Fibroblast of lung (primary cell): ENCODE results near the gene KRT75. TPM values are rescaled to one million over a fixed set of nuclear protein-coding genes. Genes with fewer than 3 reads are reported as not detected.

Experiments
- DNase-seq, 2 donors: peaks; one replicate each; pipeline versions ENCODE4 v3.0.0 to v3.0.0-alpha.2; 2010; ENCODE audit warnings: low read depth in 2 of 2
- H2AFZ ChIP-seq: 2 replicates; pipeline ENCODE4 v1.5.1; 2012; ENCODE audit warnings: low read length, control low read depth, inconsistent platforms
- H3K27ac ChIP-seq: 2 replicates; pipeline ENCODE4 v1.5.1; 2011; ENCODE audit warnings: low read length, control low read depth; ENCODE audit not compliant: insufficient read depth
- H3K27me3 ChIP-seq: 2 replicates; pipeline ENCODE4 v1.5.1; 2011; ENCODE audit warnings: mild to moderate bottlenecking, low read length; ENCODE audit not compliant: control insufficient read depth, insufficient read depth
- H3K36me3 ChIP-seq: 2 replicates; pipeline ENCODE4 v1.5.1; 2011; ENCODE audit warnings: low read length; ENCODE audit not compliant: control insufficient read depth, insufficient read depth
- H3K4me1 ChIP-seq: 2 replicates; pipeline ENCODE4 v1.5.1; 2011; ENCODE audit warnings: low read length; ENCODE audit not compliant: control insufficient read depth, insufficient read depth; ENCODE audit errors: extremely low read depth
- H3K4me2 ChIP-seq: 2 replicates; pipeline ENCODE4 v1.5.1; 2011; ENCODE audit warnings: low read length, control low read depth; ENCODE audit not compliant: insufficient read depth; ENCODE audit errors: extremely low read depth
- H3K4me3 ChIP-seq, 4 experiments: fragments of 200-600 bp in 1 of 4; sonication (generic) in 1 of 4; replicated peaks in 1 of 4; 2 replicates each; pipeline ENCODE4 v1.5.1; 2011 to 2016; ENCODE audit warnings: low read length in 4 of 4, low read depth in 3 of 4, mild to moderate bottlenecking in 3 of 4, control low read depth in 2 of 4, inconsistent platforms in 1 of 4, mixed read lengths in 1 of 4; ENCODE audit not compliant: insufficient read depth in 1 of 4; ENCODE audit errors: control extremely low read depth in 1 of 4
- H3K79me2 ChIP-seq: 2 replicates; pipeline ENCODE4 v1.5.1; 2012; ENCODE audit warnings: mild to moderate bottlenecking, low read length, inconsistent platforms; ENCODE audit not compliant: control insufficient read depth, insufficient read depth
- H3K9ac ChIP-seq: 2 replicates; pipeline ENCODE4 v1.5.1; 2011; ENCODE audit warnings: mild to moderate bottlenecking, low read length, control low read depth; ENCODE audit not compliant: insufficient read depth
- H3K9me3 ChIP-seq: 2 replicates; pipeline ENCODE4 v1.5.1; 2012; ENCODE audit warnings: low read depth, low read length; ENCODE audit not compliant: control insufficient read depth, insufficient read depth
- H4K20me1 ChIP-seq: 2 replicates; pipeline ENCODE4 v1.5.1; 2011; ENCODE audit warnings: low read length; ENCODE audit not compliant: control insufficient read depth, insufficient read depth; ENCODE audit errors: extremely low read depth
- CTCF ChIP-seq, 2 donors: IDR thresholded peaks in 1 of 2; conservative IDR thresholded peaks in 1 of 2; 1 replicate in 1 of 2; 2 replicates in 1 of 2; pipeline ENCODE4 v1.5.1; 2011 to 2012; ENCODE audit warnings: low read length in 2 of 2, control low read depth in 1 of 2, inconsistent platforms in 1 of 2, low read depth in 1 of 2, mild to moderate bottlenecking in 1 of 2
- EZH2 ChIP-seq: IDR thresholded peaks from 2 replicates; pipeline ENCODE4 v1.5.1; 2012; ENCODE audit warnings: low read length, control low read depth, mild to moderate bottlenecking; ENCODE audit errors: missing control alignments
- polyA plus RNA-seq, 2 donors: library from polyadenylated mRNA; depleted of rRNA in 1 of 2; stranded (reverse) in 1 of 2; unstranded in 1 of 2; fragments of >200 nt; gene quantifications; 2 replicates each; pipeline ENCODE4 v1.2.1, GENCODE V29; 2011 to 2012; ENCODE audit warnings: missing spikeins in 1 of 2
- total RNA-seq: library from RNA; depleted of rRNA; stranded (reverse); fragments of >200 nt; gene quantifications from 2 replicates; pipeline ENCODE4 v1.2.1, GENCODE V29; 2014

KRT75 gene
- total and polyA plus RNA-seq, 2 donors (not counting 1 experiment from before 2014, with no cell fraction given) = not detected

DNA sequence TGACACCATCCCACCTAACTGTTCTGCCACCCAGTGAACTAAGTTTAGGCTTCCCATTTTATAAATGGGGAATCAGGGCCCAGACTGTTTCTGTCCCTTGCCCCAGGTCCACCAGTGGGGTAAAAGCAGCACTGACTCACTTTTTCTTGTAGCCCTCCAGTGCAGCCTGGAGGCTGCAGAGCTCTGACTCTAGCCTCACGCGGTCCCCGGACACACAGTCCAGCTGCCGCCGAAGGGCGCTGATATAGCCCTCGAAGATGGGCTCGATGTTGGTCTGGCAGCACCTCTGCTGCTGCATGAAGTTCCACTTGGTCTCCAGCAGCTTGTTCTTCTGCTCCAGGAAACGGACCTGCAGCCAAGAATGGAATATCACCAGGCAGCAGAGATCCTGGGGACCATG is 30.6 kb downstream of the KRT75 start:
- Histone ChIP-seq H2AFZ (no peak overlapping the region), H4K20me1 (no peaks in the 10 kb centered on the region), H3K4me2 (no peak overlapping the region), H3K9ac (no peak overlapping the region), H3K27me3 (peaks cover 7% of the 10 kb centered on the region), H3K4me1 (no peaks in the 10 kb centered on the region), H3K36me3 (no peaks in the 10 kb centered on the region), H3K79me2 (no peaks in the 10 kb centered on the region), H3K4me3 (no peak overlapping the region), H3K27ac (no peak overlapping the region), H3K9me3 (no peaks in the 10 kb centered on the region)
- DNase-seq = no peak
- TF ChIP-seq EZH2 = no peak
- TF ChIP-seq CTCF (conservative IDR thresholded peaks at IDR 0.05 in 1 of 2, IDR thresholded peaks at IDR 0.05 in 1 of 2; ENCODE audit: low read depth in 1 of 2, low read length in 2 of 2) = no peak

GRCh38 chr12:52402873-52403540 is 31.2 kb downstream of the KRT75 start:
- H4K20me1 ChIP-seq = no peaks in the 10 kb centered on the region
- H3K4me2 ChIP-seq = no peak overlapping the region
- no peaks in the 10 kb centered on the region for H3K9me3 ChIP-seq
- H3K79me2 ChIP-seq = no peaks in the 10 kb centered on the region
- H3K9ac ChIP-seq = no peak overlapping the region
- H3K4me1 ChIP-seq = no peaks in the 10 kb centered on the region
- H3K36me3 ChIP-seq = no peaks in the 10 kb centered on the region
- H3K27me3 ChIP-seq = peaks cover 7% of the 10 kb centered on the region
- H3K4me3 ChIP-seq = no peak overlapping the region
- DNase-seq = no peak
- H3K27ac ChIP-seq = no peak overlapping the region
- no peak for TF ChIP-seq CTCF (conservative IDR thresholded peaks at IDR 0.05 in 1 of 2, IDR thresholded peaks at IDR 0.05 in 1 of 2; ENCODE audit: low read depth in 1 of 2, low read length in 2 of 2)
- no peak for TF ChIP-seq EZH2
- H2AFZ ChIP-seq = no peak overlapping the region

DNA sequence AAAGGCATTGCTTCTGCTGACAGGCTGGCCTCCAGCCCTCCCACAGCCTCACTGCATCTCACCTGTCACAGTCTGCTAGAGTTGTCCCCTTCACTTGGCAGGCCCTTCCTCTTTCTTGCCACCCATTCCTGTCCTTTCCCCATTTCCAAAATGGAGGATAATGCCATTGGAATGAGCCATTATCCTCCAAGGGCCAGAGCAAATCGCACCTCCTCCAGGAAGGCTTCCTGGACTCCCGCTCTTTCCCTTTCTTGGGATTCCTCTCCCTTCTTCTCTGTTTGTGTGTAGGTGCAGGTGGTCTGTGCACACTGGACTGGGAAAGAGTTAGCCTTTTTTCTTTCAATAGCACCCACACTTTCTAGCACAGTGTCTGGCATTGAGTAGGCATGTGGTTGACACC is 31.8 kb downstream of the KRT75 start:
- H3K9me3 ChIP-seq = no peaks in the 10 kb centered on the region

More for the DNA sequence above, 31.8 kb downstream of the KRT75 start:
- H2AFZ ChIP-seq = no peak overlapping the region
- peaks cover 7% of the 10 kb centered on the region for H3K27me3 ChIP-seq
- no peaks in the 10 kb centered on the region for H4K20me1 ChIP-seq
- no peak overlapping the region for H3K4me3 ChIP-seq
- no peak overlapping the region for H3K4me2 ChIP-seq
- no peak for TF ChIP-seq CTCF (conservative IDR thresholded peaks at IDR 0.05 in 1 of 2, IDR thresholded peaks at IDR 0.05 in 1 of 2; ENCODE audit: low read depth in 1 of 2, low read length in 2 of 2)
- no peak for TF ChIP-seq EZH2
- H3K9ac ChIP-seq = no peak overlapping the region
- no peak for DNase-seq
- no peaks in the 10 kb centered on the region for H3K36me3 ChIP-seq
- H3K4me1 ChIP-seq = no peaks in the 10 kb centered on the region
- no peaks in the 10 kb centered on the region for H3K79me2 ChIP-seq
- no peak overlapping the region for H3K27ac ChIP-seq
